GM23248 (cell line): ENCODE results near the gene SMC1A. TPM values are rescaled to one million over a fixed set of nuclear protein-coding genes. Genes with fewer than 3 reads are reported as not detected.

Experiments used
- DNase-seq: peaks from one replicate; pipeline ENCODE4 v3.0.0-alpha.2; 2015
- H2AFZ ChIP-seq: fragments of 200-600 bp; sonication (generic); 2 replicates; pipeline ENCODE4 v1.6.1; 2016; ENCODE audit warnings: antibody characterized with exemption
- H3F3A ChIP-seq: fragments of 200-600 bp; sonication (generic); 2 replicates; pipeline ENCODE4 v1.6.1; 2016; ENCODE audit warnings: mild to moderate bottlenecking, antibody characterized with exemption, mixed run types; ENCODE audit not compliant: insufficient read depth
- H3K27ac ChIP-seq: fragments of 200-600 bp; sonication (generic); 2 replicates; pipeline ENCODE4 v1.5.1; 2016; ENCODE audit warnings: mild to moderate bottlenecking
- H3K27me3 ChIP-seq: fragments of 200-600 bp; sonication (generic); replicated peaks from 2 replicates; pipeline ENCODE4 v1.6.1; 2016; ENCODE audit warnings: mild to moderate bottlenecking; ENCODE audit not compliant: insufficient read depth
- H3K36me3 ChIP-seq: fragments of 200-600 bp; sonication (generic); 2 replicates; pipeline ENCODE4 v1.6.1; 2016; ENCODE audit warnings: low read depth, mild to moderate bottlenecking
- H3K4me1 ChIP-seq: fragments of 200-600 bp; sonication (generic); 2 replicates; pipeline ENCODE4 v1.6.1; 2016; ENCODE audit warnings: mild to moderate bottlenecking; ENCODE audit not compliant: insufficient read depth
- H3K4me2 ChIP-seq: fragments of 200-600 bp; sonication (generic); one replicate; pipeline ENCODE4 v1.6.1; 2016; ENCODE audit warnings: mild to moderate bottlenecking; ENCODE audit not compliant: unreplicated experiment
- H3K4me3 ChIP-seq: fragments of 200-600 bp; sonication (generic); 2 replicates; pipeline ENCODE4 v1.5.1; 2016; ENCODE audit warnings: mild to moderate bottlenecking
- H3K79me2 ChIP-seq: fragments of 200-600 bp; sonication (generic); 2 replicates; pipeline ENCODE4 v1.6.1; 2016; ENCODE audit warnings: mild to moderate bottlenecking; ENCODE audit not compliant: insufficient read depth
- H3K9ac ChIP-seq: fragments of 200-600 bp; sonication (generic); 2 replicates; pipeline ENCODE4 v1.6.1; 2016; ENCODE audit warnings: mild to moderate bottlenecking
- H3K9me2 ChIP-seq: fragments of 200-600 bp; sonication (generic); 2 replicates; pipeline ENCODE4 v1.6.1; 2016; ENCODE audit warnings: mixed run types, mild to moderate bottlenecking, moderate library complexity; ENCODE audit not compliant: insufficient read depth
- H3K9me3 ChIP-seq: fragments of 200-600 bp; sonication (generic); one replicate; pipeline ENCODE4 v1.6.1; 2017; ENCODE audit warnings: low read depth
- H4K20me1 ChIP-seq: fragments of 200-600 bp; sonication (generic); 2 replicates; pipeline ENCODE4 v1.6.0; 2016; ENCODE audit not compliant: insufficient read depth
- EZH2 ChIP-seq: fragments of 200-600 bp; sonication (generic); IDR thresholded peaks from 2 replicates; pipeline ENCODE4 v1.6.1; 2018; ENCODE audit warnings: antibody characterized with exemption, mild to moderate bottlenecking; ENCODE audit not compliant: insufficient read depth, poor library complexity, severe bottlenecking
- EZH2phosphoT487 ChIP-seq: fragments of 200-600 bp; sonication (generic); IDR thresholded peaks from 2 replicates; pipeline ENCODE4 v1.6.1; 2018; ENCODE audit warnings: antibody characterized with exemption, moderate library complexity, mild to moderate bottlenecking, low read depth; ENCODE audit not compliant: insufficient read depth
- WGBS, 2 experiments: methylation state at CpG; one replicate each; pipeline ENCODE4 v1.1.6; 2015 to 2017; ENCODE audit warnings: low lambda C conversion rate in 2 of 2, low coverage in 1 of 2; ENCODE audit errors: missing lambda C conversion rate in 2 of 2; 5-methylcytosine and 5-hydroxymethylcytosine counted together
- in situ Hi-C: fragments of 300-500 bp; cut with MboI; formaldehyde crosslinking; loops from 2 replicates; pipeline ENCODE4 v1.15.0; 2020
- polyA plus RNA-seq: library from polyadenylated mRNA; unstranded; fragments of >200 nt; fragmentation: Nextera tagmentation; extraction: Ambion mirVana; gene quantifications from 2 replicates; pipeline ENCODE4 v1.2.1, GENCODE V29; 2016
- total RNA-seq: library from RNA; depleted of rRNA; stranded (reverse); fragments of >200 nt; shearing (Covaris generic); gene quantifications from 2 replicates; pipeline ENCODE4 v1.2.3, GENCODE V29; 2014

Gene SMC1A
- total and polyA plus RNA-seq, 2 experiments from 2014 or later, result 21.1 to 29.1 TPM

DNA sequence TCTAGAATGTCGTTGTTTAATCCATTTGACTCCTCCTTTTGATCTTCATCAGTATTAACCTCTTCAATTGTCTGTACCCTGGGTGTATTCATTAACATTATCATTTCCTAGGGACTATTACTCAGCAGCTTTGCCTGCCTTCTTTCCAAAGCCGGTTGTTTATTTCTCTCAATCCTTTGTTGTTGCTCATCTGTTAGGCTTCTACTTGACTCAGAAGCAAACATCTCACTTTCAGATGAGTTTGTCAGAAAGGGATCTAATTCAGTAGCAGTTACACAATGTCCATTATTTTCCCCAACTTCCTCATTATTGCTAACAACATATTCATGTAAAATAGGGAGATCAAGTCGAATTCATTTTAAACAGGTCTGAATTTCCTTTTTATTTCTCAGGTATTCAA, 33.8 kb upstream of the SMC1A start:
- peaks cover 17% of the 10 kb centered on the region for H3F3A ChIP-seq
- no peaks in the 10 kb centered on the region for H3K79me2 ChIP-seq
- no peak overlapping the region for H2AFZ ChIP-seq
- H3K9me3 ChIP-seq, result no peaks in the 10 kb centered on the region
- peak overlapping the region; percentile 71 for H3K27ac ChIP-seq
- H3K27me3 ChIP-seq, result no peaks in the 10 kb centered on the region
- H3K9me2 ChIP-seq, result no peaks in the 10 kb centered on the region
- H3K4me3 ChIP-seq, result no peak overlapping the region
- peak overlapping the region; percentile 2 for H3K4me2 ChIP-seq
- no peaks in the 10 kb centered on the region for H3K36me3 ChIP-seq
- peak; percentile 78 for DNase-seq
- H3K4me1 ChIP-seq, result peaks cover 20% of the 10 kb centered on the region
- H4K20me1 ChIP-seq, result no peaks in the 10 kb centered on the region
- 0 to 4% methylated on average over 3 of the region's 3 CpGs for WGBS, 2 experiments
- TF ChIP-seq EZH2phosphoT487 (no peak), EZH2 (no peak)
- in situ Hi-C loops, result no loop called here
- peak overlapping the region; percentile 21; the same call in 1 of the 2 replicates for H3K9ac ChIP-seq

DNA sequence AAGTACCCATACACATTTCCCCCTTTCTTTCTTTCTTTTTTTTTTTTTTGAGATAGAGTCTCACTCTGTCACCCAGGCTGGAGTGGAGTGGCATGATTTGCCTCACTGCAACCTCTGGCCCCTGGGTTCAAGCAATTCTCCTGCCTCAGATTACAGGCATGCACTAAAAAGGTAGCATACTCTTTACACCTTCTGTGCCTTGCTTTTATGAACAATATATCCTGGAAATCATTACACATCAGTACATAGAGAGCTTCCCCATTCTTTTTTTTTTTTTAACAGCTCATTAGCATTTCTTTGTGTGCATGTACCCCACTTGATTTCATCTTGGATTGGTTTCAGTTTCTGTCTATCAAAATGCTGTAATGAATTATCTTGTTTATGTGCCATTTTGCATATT, 30.4 kb upstream of the SMC1A start:
- H3K4me1 ChIP-seq, result peaks cover 19% of the 10 kb centered on the region
- no peaks in the 10 kb centered on the region for H3K79me2 ChIP-seq
- H3K9ac ChIP-seq, result no peak overlapping the region
- no peak for DNase-seq
- in situ Hi-C loops, result no loop called here
- no peaks in the 10 kb centered on the region for H4K20me1 ChIP-seq
- no peaks in the 10 kb centered on the region for H3K36me3 ChIP-seq
- H3K9me3 ChIP-seq, result no peaks in the 10 kb centered on the region
- no peak overlapping the region for H3K4me2 ChIP-seq
- no peaks in the 10 kb centered on the region for H3K27me3 ChIP-seq
- H3K4me3 ChIP-seq, result no peak overlapping the region
- peaks cover 17% of the 10 kb centered on the region for H3F3A ChIP-seq
- H3K9me2 ChIP-seq, result no peaks in the 10 kb centered on the region
- H3K27ac ChIP-seq, result no peak overlapping the region
- H2AFZ ChIP-seq, result no peak overlapping the region
- no peak for TF ChIP-seq EZH2phosphoT487
- no peak for TF ChIP-seq EZH2

- in situ Hi-C loops, result no loop called here
Measured at GRCh38 chrX:53449632-53450031, 27.2 kb upstream of the SMC1A start.

GRCh38 chrX:53447441-53447840, 25.0 kb upstream of the SMC1A start:
- DNase-seq, result no peak
- in situ Hi-C loops, result no loop called here
- H3K27me3 ChIP-seq, result no peaks in the 10 kb centered on the region
- TF ChIP-seq EZH2, result no peak
- no peak for TF ChIP-seq EZH2phosphoT487
- no peak overlapping the region for H2AFZ ChIP-seq
- H3K9ac ChIP-seq, result no peak overlapping the region
- no peaks in the 10 kb centered on the region for H4K20me1 ChIP-seq
- no peaks in the 10 kb centered on the region for H3K79me2 ChIP-seq
- no peak overlapping the region for H3K4me3 ChIP-seq
- H3K36me3 ChIP-seq, result no peaks in the 10 kb centered on the region
- no peaks in the 10 kb centered on the region for H3F3A ChIP-seq
- no peak overlapping the region for H3K4me2 ChIP-seq
- no peaks in the 10 kb centered on the region for H3K9me2 ChIP-seq
- WGBS, 2 experiments, result 89 to 92% methylated on average over 1 to 2 of the region's 2 CpGs
- H3K4me1 ChIP-seq, result peaks cover 8% of the 10 kb centered on the region
- no peak overlapping the region for H3K27ac ChIP-seq
- H3K9me3 ChIP-seq, result no peaks in the 10 kb centered on the region

More at GRCh38 chrX:53449632-53450031, 27.2 kb upstream of the SMC1A start:
- DNase-seq, result peak; percentile 53
- H3K4me2 ChIP-seq, result no peak overlapping the region
- WGBS, 2 experiments, result 28 to 32% methylated on average over 3 of the region's 3 CpGs
- H3K79me2 ChIP-seq, result no peaks in the 10 kb centered on the region
- H3K9me2 ChIP-seq, result no peaks in the 10 kb centered on the region
- H3K4me1 ChIP-seq, result peaks cover 8% of the 10 kb centered on the region
- no peaks in the 10 kb centered on the region for H3K27me3 ChIP-seq
- no peaks in the 10 kb centered on the region for H4K20me1 ChIP-seq
- H2AFZ ChIP-seq, result no peak overlapping the region
- no peak overlapping the region for H3K9ac ChIP-seq
- no peak for TF ChIP-seq EZH2phosphoT487
- no peak for TF ChIP-seq EZH2
- no peaks in the 10 kb centered on the region for H3K9me3 ChIP-seq
- no peaks in the 10 kb centered on the region for H3F3A ChIP-seq
- no peaks in the 10 kb centered on the region for H3K36me3 ChIP-seq
- H3K4me3 ChIP-seq, result no peak overlapping the region
- no peak overlapping the region for H3K27ac ChIP-seq

GRCh38 chrX:53445977-53446376, 23.5 kb upstream of the SMC1A start:
- TF ChIP-seq EZH2 (no peak), EZH2phosphoT487 (no peak)
- in situ Hi-C loops, result no loop called here
- whole genome bisulfite sequencing, 2 experiments, result 32 to 45% methylated on average over 5 to 6 of the region's 6 CpGs

More at GRCh38 chrX:53445977-53446376, 23.5 kb upstream of the SMC1A start:
- H3K9me2 ChIP-seq, result no peaks in the 10 kb centered on the region
- H3K27me3 ChIP-seq, result no peaks in the 10 kb centered on the region
- H3F3A ChIP-seq, result no peaks in the 10 kb centered on the region
- H4K20me1 ChIP-seq, result no peaks in the 10 kb centered on the region
- H3K4me3 ChIP-seq, result no peak overlapping the region
- H2AFZ ChIP-seq, result no peak overlapping the region
- peaks cover 8% of the 10 kb centered on the region for H3K4me1 ChIP-seq
- no peaks in the 10 kb centered on the region for H3K9me3 ChIP-seq
- no peaks in the 10 kb centered on the region for H3K79me2 ChIP-seq
- DNase-seq, result peak; percentile 33
- no peak overlapping the region for H3K4me2 ChIP-seq
- no peak overlapping the region for H3K9ac ChIP-seq
- H3K27ac ChIP-seq, result no peak overlapping the region
- no peaks in the 10 kb centered on the region for H3K36me3 ChIP-seq
